HL-60 (cell line): ENCODE results near the gene ANXA3.

ENCODE experiments used
- CTCF ChIP-seq: IDR thresholded peaks from one replicate; pipeline ENCODE4 v1.5.1; 2011; ENCODE audit warnings: low read length, control low read depth, inconsistent platforms; ENCODE audit not compliant: insufficient read depth
- GABPA ChIP-seq: IDR thresholded peaks from 2 replicates; pipeline ENCODE4 v1.6.1; 2012; ENCODE audit warnings: low read depth
- POLR2AphosphoS5 ChIP-seq: IDR thresholded peaks from 2 replicates; pipeline ENCODE4 v1.6.1; 2012; ENCODE audit warnings: low read depth
- TF ChIP-seq, protein P1 (sequence below): IDR thresholded peaks from 2 replicates; pipeline ENCODE4 v1.6.1; 2012; ENCODE audit warnings: low read depth; ENCODE audit not compliant: insufficient replicate concordance

- TF ChIP-seq GABPA (no peak), CTCF (no peak), POLR2AphosphoS5 (no peak)
- TF ChIP-seq, protein P1, sequence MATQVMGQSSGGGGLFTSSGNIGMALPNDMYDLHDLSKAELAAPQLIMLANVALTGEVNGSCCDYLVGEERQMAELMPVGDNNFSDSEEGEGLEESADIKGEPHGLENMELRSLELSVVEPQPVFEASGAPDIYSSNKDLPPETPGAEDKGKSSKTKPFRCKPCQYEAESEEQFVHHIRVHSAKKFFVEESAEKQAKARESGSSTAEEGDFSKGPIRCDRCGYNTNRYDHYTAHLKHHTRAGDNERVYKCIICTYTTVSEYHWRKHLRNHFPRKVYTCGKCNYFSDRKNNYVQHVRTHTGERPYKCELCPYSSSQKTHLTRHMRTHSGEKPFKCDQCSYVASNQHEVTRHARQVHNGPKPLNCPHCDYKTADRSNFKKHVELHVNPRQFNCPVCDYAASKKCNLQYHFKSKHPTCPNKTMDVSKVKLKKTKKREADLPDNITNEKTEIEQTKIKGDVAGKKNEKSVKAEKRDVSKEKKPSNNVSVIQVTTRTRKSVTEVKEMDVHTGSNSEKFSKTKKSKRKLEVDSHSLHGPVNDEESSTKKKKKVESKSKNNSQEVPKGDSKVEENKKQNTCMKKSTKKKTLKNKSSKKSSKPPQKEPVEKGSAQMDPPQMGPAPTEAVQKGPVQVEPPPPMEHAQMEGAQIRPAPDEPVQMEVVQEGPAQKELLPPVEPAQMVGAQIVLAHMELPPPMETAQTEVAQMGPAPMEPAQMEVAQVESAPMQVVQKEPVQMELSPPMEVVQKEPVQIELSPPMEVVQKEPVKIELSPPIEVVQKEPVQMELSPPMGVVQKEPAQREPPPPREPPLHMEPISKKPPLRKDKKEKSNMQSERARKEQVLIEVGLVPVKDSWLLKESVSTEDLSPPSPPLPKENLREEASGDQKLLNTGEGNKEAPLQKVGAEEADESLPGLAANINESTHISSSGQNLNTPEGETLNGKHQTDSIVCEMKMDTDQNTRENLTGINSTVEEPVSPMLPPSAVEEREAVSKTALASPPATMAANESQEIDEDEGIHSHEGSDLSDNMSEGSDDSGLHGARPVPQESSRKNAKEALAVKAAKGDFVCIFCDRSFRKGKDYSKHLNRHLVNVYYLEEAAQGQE: no peak
Measured at GRCh38 chr4:78525559-78525958, 26.0 kb upstream of the ANXA3 start.
